GM21737 (cell line): ENCODE measurements around the gene C1D.
"Not testable (repeated sequence)": the region's sequence is repeated elsewhere in the genome, so short reads cannot be mapped to it uniquely, and the experiment has no call there.

Experiments used
- ATAC-seq: cut with Tn5 transposase; IDR thresholded peaks from one replicate; pipeline ENCODE4 v1.9.1; 2021; ENCODE audit warnings: mild to moderate bottlenecking, moderate library complexity; ENCODE audit not compliant: unreplicated experiment

Gene C1D

DNA sequence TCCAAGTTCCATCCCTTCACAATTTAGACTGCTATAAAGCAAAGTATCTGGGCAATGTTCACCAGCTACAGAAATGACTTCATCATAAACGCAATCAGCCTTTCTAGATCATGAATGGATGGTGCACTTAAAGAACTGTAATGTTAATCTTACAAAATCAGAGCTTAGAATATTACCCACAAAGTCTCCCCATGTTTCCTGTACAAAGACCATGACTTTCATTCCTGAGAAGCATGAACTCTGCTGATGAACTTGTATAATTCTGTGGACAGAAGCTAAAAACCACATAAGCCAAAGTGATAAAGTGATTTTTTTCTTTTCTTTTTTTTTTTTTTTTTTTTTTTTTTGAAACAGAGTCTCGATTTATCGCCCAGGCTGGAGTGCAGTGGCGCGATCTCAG, 53.3 kb downstream of the C1D start:
- no peak for ATAC-seq

- ATAC-seq = no peak
These were observed 62.5 kb downstream of the C1D start for GRCh38 chr2:68000170-68000825.

DNA sequence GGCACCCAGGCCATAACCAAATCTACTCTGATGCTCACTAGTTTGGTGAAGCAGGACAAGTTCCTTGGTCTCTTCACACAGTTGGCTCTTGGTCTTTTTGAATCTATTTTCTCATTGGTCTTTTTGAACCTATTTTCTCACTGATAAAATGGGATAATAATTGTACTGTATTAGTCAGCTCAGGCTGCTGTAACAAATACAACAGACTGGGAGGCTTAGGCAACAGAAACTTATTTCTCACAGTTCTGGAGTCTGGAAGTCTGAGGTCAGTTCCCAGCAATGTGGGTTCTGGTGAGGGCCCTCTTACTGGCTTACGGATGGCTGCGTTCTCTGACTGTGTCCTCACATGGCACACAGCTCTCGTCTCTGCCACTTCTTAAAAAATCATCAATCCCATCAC, 63.5 kb downstream of the C1D start:
- ATAC-seq = no peak

DNA sequence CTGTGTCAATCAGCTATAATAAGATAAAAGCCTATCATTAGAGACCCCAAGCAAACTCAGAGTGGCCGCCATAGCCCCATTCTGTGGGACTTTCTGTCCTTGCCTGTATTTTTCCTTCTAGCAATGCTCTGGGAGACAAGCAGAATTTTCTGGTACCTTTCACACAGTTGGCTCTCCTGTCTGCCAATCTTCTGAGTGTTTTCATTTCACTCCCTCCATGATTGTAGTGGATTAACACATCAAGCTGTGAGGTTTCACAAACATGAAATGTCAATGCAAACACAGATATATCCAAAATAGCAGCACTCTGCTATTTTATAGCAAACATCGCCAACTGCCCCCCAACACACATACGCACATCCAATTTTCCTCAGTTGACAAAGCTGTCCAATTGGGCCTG, 64.9 kb downstream of the C1D start:
- ATAC-seq = no peak

DNA sequence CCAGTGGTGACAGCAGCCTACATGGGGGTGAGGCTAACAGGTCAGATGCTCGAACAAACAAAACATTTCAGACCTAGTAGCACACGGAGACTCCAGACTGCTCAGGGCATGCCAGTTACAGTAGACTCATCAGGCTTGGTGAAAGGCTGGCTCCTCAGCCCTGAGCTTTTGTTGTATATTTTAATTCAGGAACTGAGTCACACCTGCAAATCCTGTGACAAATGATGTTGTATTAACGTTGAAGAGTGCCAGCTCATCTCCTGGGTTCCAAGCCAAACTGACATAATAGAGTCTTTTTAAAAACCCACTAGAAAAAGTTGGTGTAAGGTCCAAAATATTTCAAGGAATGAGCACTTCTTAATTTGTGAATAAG, 65.3 kb downstream of the C1D start:
- no peak for ATAC-seq

GRCh38 chr2:67996772-67997527, 65.9 kb downstream of the C1D start:
- ATAC-seq = no peak

DNA sequence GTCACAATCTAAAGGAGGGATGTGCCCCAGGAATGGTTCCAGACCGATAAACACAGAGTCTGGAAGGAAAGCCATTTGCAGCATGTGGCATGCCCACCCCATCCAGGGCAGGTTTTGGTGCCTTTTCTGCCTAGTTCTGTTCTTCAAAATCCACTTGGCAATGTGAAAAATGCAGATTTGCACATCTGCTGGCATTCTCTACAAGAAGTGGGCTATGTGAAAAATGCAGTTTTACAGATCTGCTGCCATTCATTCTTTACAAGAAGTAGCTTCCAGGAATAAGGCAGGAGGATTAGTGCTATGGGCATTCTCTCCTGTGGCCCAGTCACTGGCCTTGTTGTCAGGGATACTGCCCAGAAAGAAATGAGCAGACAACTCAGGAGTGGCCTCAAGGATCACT, 68.1 kb downstream of the C1D start:
- no peak for ATAC-seq

GRCh38 chr2:67994069-67994468, 68.7 kb downstream of the C1D start:
- ATAC-seq = not testable (repeated sequence)

GRCh38 chr2:67993329-67993728, 69.5 kb downstream of the C1D start:
- no peak for ATAC-seq

DNA sequence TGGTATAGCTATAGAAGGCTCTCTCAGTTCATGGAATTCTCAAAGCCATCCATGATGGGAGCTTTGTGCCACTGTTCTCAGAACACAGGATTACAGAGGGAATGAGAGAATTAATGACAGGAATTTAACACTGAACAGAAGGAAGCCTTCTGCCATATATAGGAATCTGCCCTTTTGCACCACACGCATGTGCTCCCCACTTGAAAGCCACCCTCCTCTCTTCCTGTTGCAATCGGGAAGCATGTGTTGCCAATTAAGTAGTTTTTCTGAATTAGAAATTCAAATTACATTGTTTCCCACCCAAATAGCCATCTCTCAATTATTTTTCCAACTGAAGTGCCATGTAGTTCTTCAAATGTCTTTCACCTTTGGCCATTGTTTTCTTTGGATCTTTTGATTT, 71.3 kb downstream of the C1D start:
- ATAC-seq = no peak
